Epithelial cell of esophagus (primary cell): Measurements from ENCODE around the gene OR52L1.

Experiments
- DNase-seq: peaks from one replicate; pipeline ENCODE4 v3.0.0; 2010; ENCODE audit warnings: low read depth
- H3K4me3 ChIP-seq: 2 replicates; pipeline ENCODE4 v1.5.1; 2011; ENCODE audit warnings: mild to moderate bottlenecking, low read length, control low read depth
- TF ChIP-seq, protein P1 (sequence below): IDR thresholded peaks from 2 replicates; pipeline ENCODE4 v1.5.1; 2011; ENCODE audit warnings: low read depth, mild to moderate bottlenecking, low read length, control low read depth, inconsistent platforms; ENCODE audit not compliant: insufficient read depth; ENCODE audit errors: missing control alignments

OR52L1 gene

DNA sequence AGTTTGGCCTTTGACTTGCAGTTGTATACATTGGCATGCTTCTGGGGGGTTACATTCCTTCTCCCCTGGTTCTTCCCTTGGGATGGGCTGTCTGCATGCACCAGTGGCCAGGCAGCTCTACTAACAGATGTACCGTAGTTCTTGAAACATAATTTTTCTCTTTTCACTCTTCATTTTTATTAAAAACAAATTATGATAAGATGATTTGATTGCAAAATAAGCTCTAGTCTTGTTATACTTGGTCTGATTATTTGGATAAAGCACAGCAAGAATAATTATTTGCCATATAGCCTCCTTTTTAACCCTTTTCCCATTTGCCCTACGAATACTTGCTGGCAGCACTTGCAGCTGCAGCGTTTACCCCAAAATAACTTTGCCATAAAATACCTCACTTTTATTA, 31.2 kb downstream of the OR52L1 start:
- DNase-seq = no peak
- TF ChIP-seq, protein P1, sequence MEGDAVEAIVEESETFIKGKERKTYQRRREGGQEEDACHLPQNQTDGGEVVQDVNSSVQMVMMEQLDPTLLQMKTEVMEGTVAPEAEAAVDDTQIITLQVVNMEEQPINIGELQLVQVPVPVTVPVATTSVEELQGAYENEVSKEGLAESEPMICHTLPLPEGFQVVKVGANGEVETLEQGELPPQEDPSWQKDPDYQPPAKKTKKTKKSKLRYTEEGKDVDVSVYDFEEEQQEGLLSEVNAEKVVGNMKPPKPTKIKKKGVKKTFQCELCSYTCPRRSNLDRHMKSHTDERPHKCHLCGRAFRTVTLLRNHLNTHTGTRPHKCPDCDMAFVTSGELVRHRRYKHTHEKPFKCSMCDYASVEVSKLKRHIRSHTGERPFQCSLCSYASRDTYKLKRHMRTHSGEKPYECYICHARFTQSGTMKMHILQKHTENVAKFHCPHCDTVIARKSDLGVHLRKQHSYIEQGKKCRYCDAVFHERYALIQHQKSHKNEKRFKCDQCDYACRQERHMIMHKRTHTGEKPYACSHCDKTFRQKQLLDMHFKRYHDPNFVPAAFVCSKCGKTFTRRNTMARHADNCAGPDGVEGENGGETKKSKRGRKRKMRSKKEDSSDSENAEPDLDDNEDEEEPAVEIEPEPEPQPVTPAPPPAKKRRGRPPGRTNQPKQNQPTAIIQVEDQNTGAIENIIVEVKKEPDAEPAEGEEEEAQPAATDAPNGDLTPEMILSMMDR = no peak
- H3K4me3 ChIP-seq = no peak overlapping the region

DNA sequence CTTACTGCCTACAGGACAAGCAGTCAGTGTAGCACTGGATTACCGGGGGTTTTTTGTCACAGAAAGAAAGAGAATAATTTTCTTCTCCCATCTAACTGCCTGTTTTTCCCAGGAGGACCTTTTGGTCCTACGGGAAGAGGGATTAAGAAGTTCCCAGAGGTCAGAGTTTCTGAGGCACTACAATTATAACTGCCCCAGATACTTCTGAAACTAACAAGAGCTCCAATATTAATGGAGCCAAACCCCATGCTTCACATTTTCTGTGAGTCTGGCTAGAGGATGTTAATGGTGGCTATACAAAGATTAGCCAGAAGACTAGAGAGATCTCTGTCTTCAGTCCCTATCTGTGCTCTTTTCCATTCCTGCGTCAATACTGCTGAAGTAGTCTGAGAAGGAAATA, 44.8 kb downstream of the OR52L1 start, which contains the start of gene OR56A3:
OR56A3 (plus strand) TSS at position 301 of the 400 bp plus-strand sequence. CDS start 5,096 bp downstream, outside the sequence.
- TF ChIP-seq, protein P1 = no peak
- no peak for DNase-seq
- H3K4me3 ChIP-seq = no peak within 1 kb of the TSS

DNA sequence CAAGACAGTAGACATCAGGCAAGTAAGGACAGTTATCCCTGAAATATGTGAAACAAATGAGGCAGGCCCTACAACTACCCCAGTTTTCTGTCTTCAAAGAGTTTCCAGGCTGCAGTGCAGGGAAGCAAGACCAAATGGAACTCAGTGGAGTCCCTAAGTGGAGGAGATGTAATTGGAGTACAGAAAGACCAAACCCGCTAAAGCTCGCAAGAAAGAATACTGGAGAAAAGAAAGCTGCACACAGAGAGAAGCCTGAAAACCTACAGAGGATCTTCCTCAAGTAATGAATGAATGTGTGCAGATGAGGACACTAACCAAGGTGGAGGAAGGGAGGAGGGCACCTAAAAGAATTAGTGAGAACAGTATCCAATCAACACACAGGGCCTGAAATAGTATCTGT, 46.0 kb downstream of the OR52L1 start:
- DNase-seq = no peak
- TF ChIP-seq, protein P1 = no peak
- H3K4me3 ChIP-seq = no peak overlapping the region

DNA sequence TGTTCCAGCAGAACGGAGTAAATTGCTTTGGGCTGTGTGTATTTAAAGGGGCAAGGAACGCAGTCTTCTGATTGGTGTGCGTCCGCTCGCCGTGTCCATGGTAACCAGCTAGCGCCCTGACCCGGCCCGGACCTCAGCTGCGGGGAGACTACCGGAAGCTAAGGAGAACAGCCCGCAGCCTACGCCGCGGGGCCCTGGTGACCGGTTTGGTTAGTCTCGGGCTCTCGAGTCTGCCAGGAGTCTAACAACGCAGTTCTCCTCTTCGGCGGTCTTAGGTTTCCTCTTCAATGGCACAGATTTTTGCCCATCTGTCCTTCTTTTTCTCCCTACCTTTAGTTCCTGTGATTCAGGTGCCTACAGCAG, 48.2 kb downstream of the OR52L1 start:
- TF ChIP-seq, protein P1 = no peak
- H3K4me3 ChIP-seq = no peak overlapping the region
- no peak for DNase-seq

DNA sequence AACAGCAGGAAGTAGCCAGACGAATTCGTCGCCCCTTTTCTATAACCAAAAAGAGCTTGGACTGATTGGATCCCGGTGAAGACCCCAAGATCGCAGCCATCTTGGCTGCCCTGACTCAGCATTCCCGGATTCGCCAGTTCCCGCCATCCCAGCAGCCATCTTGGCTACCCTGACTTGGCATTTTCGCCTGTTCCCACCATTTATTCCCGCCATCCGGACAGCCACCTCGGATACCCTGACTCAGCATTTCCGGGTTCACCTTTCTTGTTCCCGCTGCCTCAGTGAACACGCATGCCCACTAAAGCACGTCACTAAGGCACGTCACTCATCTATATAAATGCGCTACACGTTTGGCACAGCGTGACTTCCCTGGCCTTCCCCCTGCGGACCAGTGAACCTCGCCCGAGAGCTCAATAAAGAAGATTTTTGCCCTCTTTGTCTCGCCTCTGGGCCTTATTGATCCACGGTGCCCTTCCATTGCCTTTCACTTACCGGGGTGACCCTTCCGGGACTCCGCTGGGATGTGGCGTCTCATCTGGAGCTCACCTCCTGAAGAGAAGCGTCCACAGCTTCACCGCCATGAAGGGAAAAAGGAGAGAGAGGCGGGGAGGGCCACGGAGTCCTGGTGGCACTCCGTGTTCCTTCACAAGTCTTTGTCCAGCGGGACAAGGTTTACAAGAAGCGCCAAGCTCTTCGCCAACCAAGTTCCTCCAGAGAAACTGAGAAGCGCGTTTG, 48.8 kb downstream of the OR52L1 start:
- no peak overlapping the region for H3K4me3 ChIP-seq
- TF ChIP-seq, protein P1 = no peak
- DNase-seq = no peak
